HG02571 (cell line): Measurements from ENCODE around the gene SHTN1.

ENCODE experiments used
- ATAC-seq: cut with Tn5 transposase; IDR thresholded peaks from one replicate; pipeline ENCODE4 v1.9.1; 2021; ENCODE audit warnings: mild to moderate bottlenecking, moderate library complexity; ENCODE audit not compliant: unreplicated experiment

Gene SHTN1

GRCh38 chr10:116985611-116986010 lies 19.4 kb downstream of the SHTN1 start:
- ATAC-seq = no peak

DNA sequence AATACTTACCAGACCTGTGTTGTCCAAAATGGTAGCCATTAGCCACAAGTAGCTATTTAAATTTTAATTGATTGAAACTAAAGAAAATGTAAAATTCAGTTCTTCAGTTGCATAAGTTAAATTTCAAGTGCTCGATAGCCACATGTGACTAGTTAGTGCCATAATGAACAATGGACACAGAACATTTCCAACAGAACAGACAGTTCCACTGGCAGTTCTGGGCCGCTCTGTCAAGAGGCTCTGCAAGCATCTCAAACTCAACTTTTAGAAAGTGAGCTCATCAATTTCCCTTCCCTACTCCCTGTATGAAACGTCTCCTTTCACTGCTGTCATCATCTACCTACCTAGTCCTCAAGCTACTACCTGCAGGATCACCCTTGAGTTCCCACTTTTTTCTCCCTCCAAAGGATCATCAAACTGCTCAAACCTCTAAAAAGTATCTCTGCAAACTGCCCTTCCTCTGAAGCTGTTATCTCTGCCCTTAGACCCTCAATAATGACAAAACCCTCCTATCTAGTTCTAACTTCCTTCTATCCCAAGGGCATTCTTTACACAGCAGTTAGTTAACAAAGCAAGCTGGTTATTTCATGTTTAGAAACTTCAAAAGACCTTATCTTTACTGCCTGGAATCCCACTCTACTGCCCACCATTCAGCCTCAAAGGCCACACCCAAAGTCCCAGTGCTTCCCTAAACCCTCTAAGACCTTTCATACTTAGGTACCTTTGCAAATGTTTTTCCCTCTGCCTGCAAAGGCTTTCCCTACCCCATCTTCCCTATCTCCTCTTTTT lies 20.6 kb downstream of the SHTN1 start:
- no peak for ATAC-seq

GRCh38 chr10:116980041-116980440 lies 24.9 kb downstream of the SHTN1 start:
- no peak for ATAC-seq

DNA sequence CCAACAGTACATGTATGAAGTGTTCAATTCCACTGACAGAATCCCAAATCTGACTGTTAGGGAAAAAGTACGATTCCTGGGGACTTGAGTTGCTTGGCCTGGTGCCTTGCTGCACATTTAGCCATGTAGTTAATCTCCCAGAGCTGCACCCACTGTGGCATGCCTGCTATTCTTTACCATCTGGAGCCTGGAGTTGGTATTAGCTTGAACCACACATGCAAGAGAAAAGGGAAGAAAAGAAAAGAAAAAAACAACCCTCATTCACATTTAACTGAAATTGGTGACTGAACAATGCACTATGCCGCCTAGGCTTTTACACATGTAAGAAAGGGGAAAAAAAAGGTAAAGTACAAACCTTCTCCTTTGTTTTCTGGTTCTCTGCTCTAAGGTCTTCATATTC lies 26.1 kb downstream of the SHTN1 start:
- no peak for ATAC-seq

- no peak for ATAC-seq
Observed at GRCh38 chr10:116974456-116975005, 30.5 kb downstream of the SHTN1 start.

GRCh38 chr10:116973946-116974455 lies 31.0 kb downstream of the SHTN1 start:
- no peak for ATAC-seq

DNA sequence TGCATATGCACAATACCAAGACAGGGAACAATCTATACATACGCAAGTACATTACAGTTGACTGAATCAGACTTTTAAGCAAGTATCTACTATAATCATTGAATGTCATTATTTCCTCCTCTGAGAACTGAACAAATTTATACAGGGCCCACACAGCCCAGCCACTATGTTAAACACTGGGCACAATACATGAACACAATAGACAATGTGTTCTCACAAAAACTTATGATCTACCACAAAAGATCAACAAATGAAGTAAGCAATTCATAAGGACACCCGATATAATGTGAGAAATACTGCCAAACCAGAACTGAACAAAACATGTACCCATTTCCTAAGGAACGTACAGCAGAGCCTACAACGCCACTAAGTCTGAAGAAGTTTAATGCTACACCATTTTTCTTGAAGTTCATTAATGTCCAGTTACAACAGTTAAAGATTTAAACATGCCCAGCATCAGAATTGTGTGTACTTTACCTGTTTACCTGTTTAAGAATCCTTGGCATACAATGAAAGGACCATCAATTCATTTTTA lies 31.5 kb downstream of the SHTN1 start:
- ATAC-seq = no peak

- ATAC-seq = no peak
Observed at GRCh38 chr10:116972131-116972530, 32.9 kb downstream of the SHTN1 start.

- ATAC-seq = no peak
Observed at GRCh38 chr10:116970050-116970449, 34.9 kb downstream of the SHTN1 start.

DNA sequence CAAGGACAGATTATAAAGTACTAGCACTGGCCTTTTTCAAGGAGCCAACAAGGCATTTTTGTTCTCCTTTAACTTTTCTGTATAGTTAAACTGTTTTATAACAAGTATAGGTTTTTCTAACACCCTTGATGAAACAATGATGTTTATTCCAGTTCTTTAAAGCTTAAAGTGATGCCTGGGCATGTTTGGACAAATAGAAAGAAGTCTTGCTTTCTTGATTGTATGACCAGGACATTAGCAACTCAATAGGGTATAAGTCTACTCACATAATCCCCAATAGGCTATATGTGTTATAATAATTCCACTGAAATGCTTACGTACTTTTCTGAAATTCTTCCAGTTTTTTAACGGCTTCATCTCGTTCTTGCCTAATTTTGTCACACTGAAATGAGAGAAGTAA lies 36.7 kb downstream of the SHTN1 start:
- no peak for ATAC-seq

DNA sequence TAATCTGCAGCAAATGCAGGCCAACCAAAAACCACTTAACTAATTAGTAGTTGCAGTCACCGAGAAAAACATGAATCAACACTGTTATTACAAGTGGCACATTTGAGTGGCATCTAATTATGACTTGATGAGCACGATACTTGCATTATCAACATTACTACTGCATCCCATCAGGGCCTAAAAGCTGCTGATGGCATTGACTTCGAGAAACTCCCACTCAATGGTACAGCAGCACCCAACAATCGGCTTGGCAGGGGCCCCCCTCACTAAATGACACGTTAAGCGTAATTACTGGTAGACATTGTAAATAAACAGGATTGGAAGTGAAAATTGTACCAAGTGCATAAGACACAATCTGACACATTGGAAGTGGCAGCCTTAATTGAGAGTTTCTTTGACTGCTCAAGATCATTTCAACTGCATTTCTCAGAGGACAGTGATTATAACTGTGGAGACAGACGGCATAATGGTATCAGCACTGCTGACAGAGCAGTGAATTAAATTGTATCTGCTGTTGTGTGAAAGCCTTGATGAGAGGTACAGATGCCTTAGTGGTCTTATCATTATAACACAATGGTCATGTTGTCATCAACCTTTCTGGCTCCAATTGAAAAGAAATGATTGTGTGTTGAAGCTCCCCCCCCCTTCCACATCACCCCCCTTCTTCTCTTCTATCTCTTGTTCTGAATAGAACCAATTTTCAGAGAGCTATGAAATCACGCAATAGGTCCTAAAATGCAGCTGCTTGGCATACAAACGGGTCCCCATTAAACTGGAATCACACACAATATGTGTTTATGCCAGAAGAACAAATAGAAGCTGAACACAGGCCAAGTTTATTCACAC lies 43.4 kb downstream of the SHTN1 start:
- no peak for ATAC-seq

- ATAC-seq = no peak
Observed at GRCh38 chr10:116960066-116960776, 44.8 kb downstream of the SHTN1 start.

GRCh38 chr10:116952729-116953128 lies 52.3 kb downstream of the SHTN1 start:
- ATAC-seq = no peak

DNA sequence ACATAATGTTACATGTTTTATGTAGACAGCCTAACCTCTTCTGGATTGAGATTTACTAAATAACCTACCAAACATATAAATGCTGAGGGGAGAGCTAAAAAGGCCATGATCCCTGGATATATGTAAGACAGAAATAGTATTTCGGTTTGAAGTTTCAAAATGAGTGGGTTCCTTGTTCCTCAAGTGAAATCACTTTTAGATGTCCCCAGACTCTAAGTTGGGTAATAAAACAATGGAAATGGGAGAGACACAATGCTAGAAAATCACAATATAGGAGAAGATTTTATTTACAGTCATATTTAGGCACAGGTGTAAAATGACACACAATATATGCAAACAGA lies 56.5 kb downstream of the SHTN1 start:
- ATAC-seq = no peak

DNA sequence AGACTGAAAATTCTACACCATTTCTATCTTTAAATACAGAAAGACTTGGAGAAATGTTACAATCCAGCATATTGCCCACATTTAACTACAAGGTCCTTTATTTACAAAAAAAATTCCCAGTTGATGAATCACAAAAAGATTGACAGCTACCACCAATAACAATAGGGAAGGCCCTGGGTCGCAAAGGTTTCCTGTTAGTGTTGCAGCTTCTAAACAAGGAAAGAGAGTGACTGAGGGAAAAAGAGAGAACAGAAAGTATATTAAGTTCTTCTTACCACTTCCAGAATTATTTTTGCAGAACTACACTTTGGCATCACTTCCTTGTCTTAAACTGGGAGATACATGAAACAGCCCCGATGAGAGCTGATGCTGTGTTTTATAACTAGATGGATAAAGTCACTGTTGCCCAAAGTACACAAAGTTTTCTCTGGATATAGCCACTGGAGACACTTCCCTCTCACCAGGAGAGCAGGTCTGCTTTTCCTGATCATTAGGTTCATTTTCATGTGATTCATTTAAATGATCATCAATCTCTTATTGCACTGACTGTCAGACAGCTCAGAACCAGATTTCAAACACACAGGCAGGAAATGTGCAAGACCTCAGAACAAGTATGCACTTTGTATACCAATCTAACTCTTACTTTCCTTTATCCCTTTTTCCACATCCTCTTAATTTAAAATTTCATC lies 57.0 kb downstream of the SHTN1 start:
- no peak for ATAC-seq

DNA sequence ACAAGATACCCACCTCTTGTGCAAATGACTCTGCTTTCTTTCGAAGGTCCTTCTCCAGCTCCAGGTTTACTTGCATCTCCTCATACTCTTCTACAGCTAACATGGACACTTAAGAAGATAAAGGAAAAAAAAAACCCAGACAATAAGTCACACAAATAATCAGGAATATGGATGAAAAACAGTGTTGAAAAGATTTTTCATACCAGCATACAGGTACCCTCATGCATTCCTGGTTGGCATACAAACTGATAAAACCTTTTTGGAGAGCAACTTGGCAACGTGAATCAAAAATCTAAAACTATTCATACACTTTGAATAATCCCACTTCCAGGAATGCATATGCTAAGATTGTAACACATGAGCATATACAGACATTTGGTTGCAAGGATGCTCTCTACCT lies 60.1 kb downstream of the SHTN1 start:
- ATAC-seq = no peak

GRCh38 chr10:116931806-116932205 lies 73.2 kb downstream of the SHTN1 start:
- no peak for ATAC-seq

DNA sequence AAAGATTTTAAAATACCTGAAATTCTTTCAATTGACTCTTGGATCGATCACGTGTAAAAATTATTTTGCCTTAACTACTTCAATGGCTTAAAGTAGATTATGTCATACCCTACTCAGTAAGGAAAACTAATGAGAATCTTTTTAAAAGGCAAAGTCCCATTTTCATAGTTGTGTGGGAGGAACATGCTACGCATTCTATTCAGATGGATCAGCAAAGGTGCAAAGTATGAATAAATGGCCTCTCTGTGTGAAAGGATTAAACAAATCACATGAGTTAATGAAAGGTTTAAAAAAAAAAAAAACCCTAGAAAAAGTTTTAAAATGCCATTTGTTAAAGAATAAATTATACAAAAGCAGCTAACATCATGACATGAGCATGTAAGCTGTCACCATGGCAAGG lies 78.6 kb downstream of the SHTN1 start:
- no peak for ATAC-seq

DNA sequence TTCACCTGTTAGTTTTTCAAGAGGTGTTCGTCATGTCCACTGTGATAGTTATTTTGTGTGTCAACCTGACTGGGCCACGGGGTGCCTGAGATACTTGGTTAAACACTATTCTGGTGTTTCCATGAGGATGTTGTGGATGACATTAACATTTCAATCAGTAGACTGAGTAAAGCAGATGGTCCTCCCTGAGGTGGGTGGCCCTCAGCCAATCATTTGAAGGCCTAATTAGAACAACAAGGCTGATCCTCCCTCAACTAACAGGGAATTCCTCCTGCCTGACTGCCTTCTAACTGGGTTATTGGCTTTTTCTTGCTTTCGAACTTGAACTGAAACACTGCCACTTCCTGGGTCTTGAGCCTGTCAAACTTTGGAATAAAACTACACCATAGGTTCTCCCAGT lies 79.9 kb downstream of the SHTN1 start:
- no peak for ATAC-seq

GRCh38 chr10:116919706-116920105 lies 85.3 kb downstream of the SHTN1 start:
- no peak for ATAC-seq
